ENCODE results near the gene LRP5.
A peak's percentile ranks its signal among the peaks of the same experiment; 100 is the strongest.

The LRP5 gene

GRCh38 chr11:68303982-68304780 lies 8.2 kb upstream of the LRP5 start:
- no peak overlapping the region for H3K27ac ChIP-seq
- TF ChIP-seq, protein P1, sequence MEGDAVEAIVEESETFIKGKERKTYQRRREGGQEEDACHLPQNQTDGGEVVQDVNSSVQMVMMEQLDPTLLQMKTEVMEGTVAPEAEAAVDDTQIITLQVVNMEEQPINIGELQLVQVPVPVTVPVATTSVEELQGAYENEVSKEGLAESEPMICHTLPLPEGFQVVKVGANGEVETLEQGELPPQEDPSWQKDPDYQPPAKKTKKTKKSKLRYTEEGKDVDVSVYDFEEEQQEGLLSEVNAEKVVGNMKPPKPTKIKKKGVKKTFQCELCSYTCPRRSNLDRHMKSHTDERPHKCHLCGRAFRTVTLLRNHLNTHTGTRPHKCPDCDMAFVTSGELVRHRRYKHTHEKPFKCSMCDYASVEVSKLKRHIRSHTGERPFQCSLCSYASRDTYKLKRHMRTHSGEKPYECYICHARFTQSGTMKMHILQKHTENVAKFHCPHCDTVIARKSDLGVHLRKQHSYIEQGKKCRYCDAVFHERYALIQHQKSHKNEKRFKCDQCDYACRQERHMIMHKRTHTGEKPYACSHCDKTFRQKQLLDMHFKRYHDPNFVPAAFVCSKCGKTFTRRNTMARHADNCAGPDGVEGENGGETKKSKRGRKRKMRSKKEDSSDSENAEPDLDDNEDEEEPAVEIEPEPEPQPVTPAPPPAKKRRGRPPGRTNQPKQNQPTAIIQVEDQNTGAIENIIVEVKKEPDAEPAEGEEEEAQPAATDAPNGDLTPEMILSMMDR (conservative IDR thresholded peaks at IDR 0.05): no peak

DNA sequence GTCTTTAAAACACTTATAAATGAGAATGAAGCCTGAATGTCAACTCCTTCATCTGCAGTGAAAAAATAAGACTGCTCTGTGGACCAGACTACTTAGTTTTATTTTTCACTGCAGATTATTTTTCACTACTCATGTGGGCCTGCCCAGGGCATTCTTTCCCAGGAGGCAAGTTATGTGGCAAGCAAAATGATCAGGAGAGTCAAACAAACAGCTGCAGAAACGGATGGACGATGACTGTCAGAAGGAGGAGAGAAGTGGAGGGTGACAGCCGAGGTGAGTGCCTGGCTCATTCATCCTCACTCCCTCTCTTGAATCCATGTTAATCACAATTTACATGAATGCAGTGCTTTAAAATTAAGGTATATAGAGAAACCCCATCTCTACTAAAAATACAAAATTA lies 5.8 kb upstream of the LRP5 start:
- H3K27ac ChIP-seq: no peak overlapping the region
- TF ChIP-seq, protein P1 (conservative IDR thresholded peaks at IDR 0.05): no peak

DNA sequence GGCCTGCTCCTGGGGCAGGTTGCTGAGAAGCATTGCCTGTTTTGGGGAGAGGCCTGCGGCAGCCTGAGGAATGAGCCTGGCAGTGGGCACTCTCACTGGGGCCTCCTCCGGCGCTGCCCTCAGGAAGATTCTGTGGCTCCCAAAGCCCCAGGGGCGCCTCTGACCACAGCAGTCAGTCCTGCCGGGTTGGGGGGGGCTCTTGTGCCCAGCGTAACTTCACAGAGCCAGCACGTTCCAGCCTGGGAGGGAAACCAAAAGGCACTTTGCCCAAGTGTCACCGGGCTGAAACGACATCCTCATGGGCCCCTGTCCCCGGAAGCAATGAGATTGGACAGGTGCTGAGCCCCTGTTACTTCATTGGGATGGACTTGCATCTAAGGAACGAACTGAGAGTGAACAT lies 4.3 kb upstream of the LRP5 start:
- H3K27ac ChIP-seq: no peak overlapping the region

GRCh38 chr11:68309621-68310185 lies 2.7 kb upstream of the LRP5 start:
- H3K27ac ChIP-seq: no peak overlapping the region
- TF ChIP-seq, protein P1 (conservative IDR thresholded peaks at IDR 0.05): no peak

More for the DNA sequence above, 4.3 kb upstream of the LRP5 start:
- TF ChIP-seq, protein P1 (conservative IDR thresholded peaks at IDR 0.05): no peak

DNA sequence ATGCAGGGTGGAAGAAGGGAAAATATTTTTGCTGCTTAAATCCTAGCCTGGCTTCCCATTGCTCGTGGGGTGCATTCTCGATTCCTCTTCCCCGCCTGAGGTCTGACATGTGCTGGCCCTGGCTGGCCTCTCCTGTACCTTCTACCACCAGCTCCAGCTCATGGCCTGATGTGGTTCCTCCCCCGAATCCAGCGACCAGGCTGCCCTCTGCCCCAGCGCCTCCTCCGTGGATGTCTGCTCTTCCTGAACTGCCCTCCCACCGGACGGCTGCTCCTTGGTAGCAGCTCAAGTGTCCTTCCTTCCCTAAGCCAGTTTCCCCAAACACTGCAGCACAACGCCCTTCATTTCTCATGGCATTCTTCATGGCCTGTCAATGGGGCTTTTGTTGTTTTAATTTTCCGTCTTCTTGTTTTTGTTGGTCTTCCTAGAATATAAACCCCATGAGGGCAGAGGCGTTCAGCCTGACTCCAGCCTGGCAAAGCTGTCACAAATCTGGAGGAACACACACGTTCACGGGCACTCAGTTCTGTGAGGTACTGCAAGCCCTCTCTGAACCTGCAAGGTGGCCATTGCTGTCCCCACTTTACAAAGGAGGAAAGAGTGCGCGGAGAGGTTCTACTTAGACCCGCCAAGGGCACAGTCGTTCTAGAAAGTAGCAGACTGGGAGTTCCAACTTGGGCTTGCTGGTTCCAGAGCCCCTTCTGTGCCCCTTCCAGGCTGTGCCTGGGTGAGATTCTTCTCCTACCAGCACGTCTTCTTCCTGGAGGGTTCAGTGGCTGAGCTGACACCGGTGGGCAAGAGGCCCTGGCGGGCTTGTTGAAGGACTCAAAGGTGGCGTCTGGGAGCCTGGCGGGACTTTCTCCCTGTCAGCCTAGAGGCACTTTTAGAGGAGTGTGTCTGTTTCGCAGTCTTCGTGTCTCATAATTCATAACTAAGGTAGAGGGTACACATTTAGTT lies 953 bp upstream of the LRP5 start:
- TF ChIP-seq, protein P1 (conservative IDR thresholded peaks at IDR 0.05): no peak
- peak overlapping the region; percentile 89 for H3K27ac ChIP-seq

- TF ChIP-seq, protein P1 (conservative IDR thresholded peaks at IDR 0.05): 0 out of 2 replicates have a peak, but pooled peaks have one; percentile 4
- H3K27ac ChIP-seq: peak overlapping the region; percentile 89
These were observed 586 bp downstream of the LRP5 start for GRCh38 chr11:68312780-68313573.

Measured in VCaP (cell line).